IPS-15b (cell line): Measurements from ENCODE around the gene PRM3.

Experiments
- H3K27me3 ChIP-seq: one replicate; pipeline ENCODE4 v1.6.1; 2013; ENCODE audit warnings: low read length; ENCODE audit not compliant: control insufficient read depth, insufficient read depth
- H3K36me3 ChIP-seq: one replicate; pipeline ENCODE4 v1.6.1; 2013; ENCODE audit warnings: low read length; ENCODE audit not compliant: control insufficient read depth, insufficient read depth
- H3K4me1 ChIP-seq: one replicate; pipeline ENCODE4 v1.6.1; 2013; ENCODE audit warnings: mild to moderate bottlenecking, low read length; ENCODE audit not compliant: control insufficient read depth, insufficient read depth
- H3K4me3 ChIP-seq: one replicate; pipeline ENCODE4 v1.5.1; 2013; ENCODE audit warnings: low read depth, low read length
- H3K9ac ChIP-seq: one replicate; pipeline ENCODE4 v1.6.1; 2013; ENCODE audit warnings: low read depth, mild to moderate bottlenecking, low read length
- H3K9me3 ChIP-seq: one replicate; pipeline ENCODE4 v1.6.1; 2013; ENCODE audit warnings: mild to moderate bottlenecking, low read length; ENCODE audit not compliant: control insufficient read depth, insufficient read depth

PRM3 gene

GRCh38 chr16:11253009-11253994, 20.1 kb downstream of the PRM3 start:
- H3K4me3 ChIP-seq: peak overlapping the region; percentile 75

GRCh38 chr16:11252482-11252931, 20.9 kb downstream of the PRM3 start:
- Histone ChIP-seq H3K4me1 (peaks cover 6% of the 10 kb centered on the region), H3K36me3 (peaks cover 16% of the 10 kb centered on the region), H3K9me3 (no peaks in the 10 kb centered on the region), H3K4me3 (no peak overlapping the region), H3K9ac (no peak overlapping the region), H3K27me3 (no peaks in the 10 kb centered on the region)

More at GRCh38 chr16:11253009-11253994, 20.1 kb downstream of the PRM3 start:
- Histone ChIP-seq H3K36me3 (peaks cover 16% of the 10 kb centered on the region), H3K9ac (no peak overlapping the region), H3K4me1 (peaks cover 8% of the 10 kb centered on the region), H3K27me3 (peaks cover 2% of the 10 kb centered on the region), H3K9me3 (no peaks in the 10 kb centered on the region)

DNA sequence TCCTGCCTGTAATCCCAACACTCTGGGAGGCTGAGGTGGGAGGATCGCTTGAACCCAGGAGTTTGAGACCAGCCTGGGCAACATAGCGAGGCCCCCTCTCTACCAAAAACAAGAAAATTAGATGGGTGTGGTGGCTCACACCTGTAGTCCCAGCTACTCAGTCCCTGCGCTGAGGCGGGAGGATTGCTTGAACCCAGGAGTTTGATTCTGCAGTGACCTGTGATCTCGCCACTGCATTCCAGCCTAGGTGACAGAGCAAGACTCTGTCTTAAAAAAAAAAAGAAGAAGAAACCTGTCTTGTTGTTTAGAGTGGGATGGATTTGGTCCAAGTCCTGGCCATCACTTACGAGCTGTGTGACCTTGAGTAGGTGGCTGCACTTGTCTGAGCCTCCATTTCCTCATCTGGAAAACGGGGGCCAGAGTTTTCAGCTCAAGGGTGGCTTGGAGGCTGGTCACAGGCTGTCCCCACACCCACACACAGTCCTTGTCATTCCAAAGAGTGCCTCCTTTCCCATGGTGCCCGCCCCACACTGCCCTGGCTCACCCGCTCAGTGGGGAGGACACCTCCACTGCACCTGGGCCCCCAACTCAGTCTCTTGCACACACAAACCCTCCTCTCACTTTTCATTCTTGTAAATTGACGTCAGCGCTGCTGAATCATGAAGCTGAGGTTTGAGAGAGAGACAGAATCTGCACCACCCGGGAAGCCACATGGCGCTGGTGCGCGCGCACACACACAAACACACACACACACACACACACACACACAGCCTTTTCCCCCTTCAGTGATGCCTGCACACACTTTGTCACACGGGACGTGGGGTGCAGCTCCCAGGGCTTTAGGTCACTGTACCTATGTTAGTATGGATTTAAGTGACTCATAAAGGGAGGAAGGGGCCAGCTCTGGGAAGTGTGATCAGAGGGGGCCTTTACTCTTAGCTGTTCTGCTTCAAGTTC, 21.6 kb downstream of the PRM3 start:
- H3K9me3 ChIP-seq: no peaks in the 10 kb centered on the region
- no peak overlapping the region for H3K9ac ChIP-seq
- H3K36me3 ChIP-seq: peaks cover 16% of the 10 kb centered on the region
- H3K4me3 ChIP-seq: no peak overlapping the region
- no peaks in the 10 kb centered on the region for H3K27me3 ChIP-seq
- H3K4me1 ChIP-seq: peaks cover 4% of the 10 kb centered on the region

DNA sequence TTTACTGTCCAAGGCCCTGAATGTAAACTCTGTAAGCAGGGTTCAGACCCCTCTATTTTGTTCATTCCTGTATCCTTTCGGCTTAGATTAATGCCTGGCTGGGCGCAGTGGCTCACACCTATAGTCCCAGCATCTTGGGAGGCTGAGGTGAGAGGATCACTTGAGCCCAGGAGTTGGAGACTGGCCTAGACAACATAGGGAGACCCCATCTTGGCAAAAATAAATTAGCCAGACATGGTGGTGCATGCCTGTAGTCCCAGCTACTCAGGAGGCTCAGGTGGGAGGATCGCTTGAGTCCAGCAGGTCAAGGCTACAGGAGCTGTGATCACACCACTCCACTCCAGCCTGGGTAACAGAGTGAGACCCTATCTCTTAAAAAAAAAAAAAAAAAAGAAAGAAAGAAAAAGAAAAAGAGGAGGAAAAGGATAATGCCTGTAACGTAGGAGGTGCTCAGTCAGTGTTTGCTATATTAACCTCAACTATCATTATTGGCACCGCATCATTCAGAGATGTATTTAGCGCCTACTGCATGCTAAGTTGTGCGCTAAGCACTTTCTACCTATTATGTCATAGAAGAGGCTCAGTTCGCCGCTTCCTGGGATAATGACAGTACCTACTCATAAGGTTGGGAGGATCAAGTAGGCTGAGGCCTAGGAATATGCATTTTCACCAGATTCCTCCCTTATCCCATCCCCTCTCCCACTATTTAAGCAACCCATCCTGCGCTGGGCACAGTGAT, 22.5 kb downstream of the PRM3 start:
- Histone ChIP-seq H3K9ac (no peak overlapping the region), H3K36me3 (peaks cover 16% of the 10 kb centered on the region), H3K4me1 (peaks cover 4% of the 10 kb centered on the region), H3K4me3 (no peak overlapping the region), H3K27me3 (no peaks in the 10 kb centered on the region), H3K9me3 (no peaks in the 10 kb centered on the region)

- no peaks in the 10 kb centered on the region for H3K9me3 ChIP-seq
These were observed 23.2 kb downstream of the PRM3 start for GRCh38 chr16:11250091-11250785.

DNA sequence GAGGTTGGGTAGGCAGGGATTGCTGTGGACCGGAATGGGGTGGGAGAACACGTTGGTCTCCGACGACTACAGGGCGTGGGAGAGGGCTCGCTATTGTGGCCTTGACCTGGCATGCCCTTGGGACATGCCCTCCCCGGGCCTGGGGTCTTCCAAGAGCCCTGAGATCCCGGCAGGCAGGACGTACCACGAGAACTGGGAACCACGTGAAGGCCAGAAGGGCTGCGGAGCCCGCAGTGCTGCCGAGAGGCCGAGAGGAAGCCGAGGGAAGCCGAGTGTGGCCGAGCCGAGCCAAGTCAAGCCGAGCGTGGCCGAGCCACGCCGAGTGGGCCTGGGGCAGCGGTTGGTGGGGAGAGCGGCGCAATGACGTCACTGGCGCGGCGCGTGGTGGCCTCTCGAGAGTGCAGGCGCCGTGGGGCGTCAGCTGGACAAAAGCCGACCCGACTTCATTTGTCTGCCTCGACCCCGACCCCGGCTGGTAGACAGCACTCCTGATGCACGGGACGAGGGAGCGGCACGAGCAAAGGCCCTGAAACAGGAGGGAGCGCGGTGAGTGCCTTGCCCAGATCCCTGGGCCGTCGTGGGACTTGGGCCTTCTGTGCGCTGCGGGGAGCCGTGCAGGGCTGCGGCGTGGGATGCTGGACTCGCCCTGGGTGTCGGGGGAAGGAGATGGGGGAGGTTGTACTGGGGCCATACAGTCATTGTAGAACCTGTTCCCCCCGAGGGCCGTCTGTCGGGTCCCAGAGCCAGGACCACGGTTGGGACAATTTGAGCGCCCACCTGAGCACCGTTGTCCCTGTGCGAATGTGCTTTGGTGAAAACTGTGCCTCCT, 24.0 kb downstream of the PRM3 start:
- no peaks in the 10 kb centered on the region for H3K27me3 ChIP-seq
- H3K36me3 ChIP-seq: peaks cover 10% of the 10 kb centered on the region
- H3K4me3 ChIP-seq: no peak overlapping the region
- H3K9me3 ChIP-seq: no peaks in the 10 kb centered on the region
- H3K9ac ChIP-seq: no peak overlapping the region
- peaks cover 4% of the 10 kb centered on the region for H3K4me1 ChIP-seq

More at GRCh38 chr16:11250091-11250785, 23.2 kb downstream of the PRM3 start:
- no peak overlapping the region for H3K4me3 ChIP-seq
- peaks cover 4% of the 10 kb centered on the region for H3K4me1 ChIP-seq
- H3K9ac ChIP-seq: no peak overlapping the region
- peaks cover 16% of the 10 kb centered on the region for H3K36me3 ChIP-seq
- no peaks in the 10 kb centered on the region for H3K27me3 ChIP-seq

- no peaks in the 10 kb centered on the region for H3K9me3 ChIP-seq
- no peaks in the 10 kb centered on the region for H3K4me1 ChIP-seq
- no peak overlapping the region for H3K9ac ChIP-seq
- no peaks in the 10 kb centered on the region for H3K27me3 ChIP-seq
- H3K36me3 ChIP-seq: peaks cover 3% of the 10 kb centered on the region
- H3K4me3 ChIP-seq: no peak overlapping the region
These were observed 25.3 kb downstream of the PRM3 start for GRCh38 chr16:11248133-11248532.

- H3K9ac ChIP-seq: no peak overlapping the region
- no peaks in the 10 kb centered on the region for H3K27me3 ChIP-seq
- no peak overlapping the region for H3K4me3 ChIP-seq
- no peaks in the 10 kb centered on the region for H3K9me3 ChIP-seq
- no peaks in the 10 kb centered on the region for H3K4me1 ChIP-seq
- no peaks in the 10 kb centered on the region for H3K36me3 ChIP-seq
These were observed 27.4 kb downstream of the PRM3 start for GRCh38 chr16:11245988-11246387.

DNA sequence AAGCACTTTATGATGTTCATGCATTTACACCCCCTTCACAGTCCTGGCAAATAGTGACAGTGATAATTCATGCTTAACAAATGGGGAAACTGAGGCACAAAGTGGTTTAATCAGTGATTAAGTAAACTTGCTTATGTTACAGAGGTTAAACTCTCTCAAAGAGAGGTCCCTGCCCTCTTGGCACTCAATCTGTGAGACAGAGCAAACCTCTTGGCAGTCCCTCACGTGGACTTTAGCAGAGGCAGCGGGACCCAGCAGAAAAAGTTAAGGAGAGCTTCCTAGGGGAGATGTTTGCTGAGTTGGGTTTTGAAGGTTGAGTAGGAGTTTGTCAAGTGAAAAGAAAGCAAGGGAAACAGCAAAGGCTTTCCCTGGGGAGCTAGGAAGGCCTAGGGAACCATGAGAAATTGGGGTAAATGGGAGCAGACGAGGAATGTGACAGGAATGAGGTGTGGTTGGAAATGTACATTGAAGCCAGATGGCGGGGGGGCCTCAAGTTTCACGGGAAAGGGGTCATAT, 28.1 kb downstream of the PRM3 start:
- Histone ChIP-seq H3K9ac (no peak overlapping the region), H3K27me3 (no peaks in the 10 kb centered on the region), H3K4me1 (no peaks in the 10 kb centered on the region), H3K9me3 (no peaks in the 10 kb centered on the region), H3K4me3 (no peak overlapping the region), H3K36me3 (no peaks in the 10 kb centered on the region)

GRCh38 chr16:11242658-11243057, 30.8 kb downstream of the PRM3 start:
- no peak overlapping the region for H3K9ac ChIP-seq
- no peaks in the 10 kb centered on the region for H3K27me3 ChIP-seq
- no peak overlapping the region for H3K4me3 ChIP-seq
- no peaks in the 10 kb centered on the region for H3K36me3 ChIP-seq
- H3K9me3 ChIP-seq: no peaks in the 10 kb centered on the region
- H3K4me1 ChIP-seq: no peaks in the 10 kb centered on the region
